H9 (cell line): ENCODE measurements around the gene DENND4A. TPM values are rescaled to one million over a fixed set of nuclear protein-coding genes. Genes with fewer than 3 reads are reported as not detected.

Experiments
- DNase-seq: peaks from one replicate; pipeline ENCODE4 v3.0.0-alpha.2; 2017
- H2AFZ ChIP-seq: one replicate; pipeline ENCODE4 v1.6.1; 2013; ENCODE audit warnings: mild to moderate bottlenecking, low read length, control low read depth, moderate library complexity
- H2AK5ac ChIP-seq: 2 replicates; pipeline ENCODE4 v1.6.1; 2013; ENCODE audit warnings: low read length, control low read depth, mixed read lengths; ENCODE audit not compliant: insufficient read length
- H2BK120ac ChIP-seq: one replicate; pipeline ENCODE4 v1.6.1; 2013; ENCODE audit warnings: low read depth, mild to moderate bottlenecking, low read length, control low read depth, inconsistent platforms; ENCODE audit not compliant: poor library complexity, severe bottlenecking
- H2BK12ac ChIP-seq: 2 replicates; pipeline ENCODE4 v1.6.1; 2013; ENCODE audit warnings: low read length, control low read depth, mixed read lengths, low read depth; ENCODE audit not compliant: insufficient read length
- H2BK15ac ChIP-seq: 2 replicates; pipeline ENCODE4 v1.6.1; 2013; ENCODE audit warnings: low read depth, low read length, control low read depth
- H2BK20ac ChIP-seq: one replicate; pipeline ENCODE4 v1.6.1; 2013; ENCODE audit warnings: low read depth, mild to moderate bottlenecking, low read length, control low read depth, inconsistent platforms; ENCODE audit not compliant: poor library complexity, severe bottlenecking
- H2BK5ac ChIP-seq: 2 replicates; pipeline ENCODE4 v1.6.1; 2013; ENCODE audit warnings: low read length, control low read depth, mixed read lengths; ENCODE audit not compliant: insufficient read length
- H3K14ac ChIP-seq: 2 replicates; pipeline ENCODE4 v1.6.1; 2013; ENCODE audit warnings: low read length, control low read depth; ENCODE audit not compliant: insufficient read depth
- H3K18ac ChIP-seq: 2 replicates; pipeline ENCODE4 v1.6.1; 2013; ENCODE audit warnings: low read depth, mild to moderate bottlenecking, mixed read lengths, low read length, control low read depth; ENCODE audit not compliant: insufficient read length
- H3K23ac ChIP-seq: 2 replicates; pipeline ENCODE4 v1.6.1; 2013; ENCODE audit warnings: low read length, control low read depth, mixed read lengths, low read depth; ENCODE audit not compliant: insufficient read length
- H3K23me2 ChIP-seq: 2 replicates; pipeline ENCODE4 v1.6.1; 2013; ENCODE audit warnings: low read depth, mild to moderate bottlenecking, mixed read lengths, low read length, control low read depth; ENCODE audit not compliant: insufficient read length, poor library complexity, severe bottlenecking
- H3K27ac ChIP-seq: 2 replicates; pipeline ENCODE4 v1.5.1; 2013; ENCODE audit warnings: low read length, control low read depth, mixed read lengths, low read depth; ENCODE audit not compliant: insufficient read length
- H3K27me3 ChIP-seq: 2 replicates; pipeline ENCODE4 v1.6.1; 2013; ENCODE audit warnings: low read length, control low read depth, inconsistent platforms; ENCODE audit not compliant: insufficient read depth
- H3K4ac ChIP-seq: 2 replicates; pipeline ENCODE4 v1.6.1; 2013; ENCODE audit warnings: low read depth, mild to moderate bottlenecking, control low read depth, inconsistent platforms, low read length, moderate library complexity
- H3K4me1 ChIP-seq: 2 replicates; pipeline ENCODE4 v1.6.1; 2013; ENCODE audit warnings: low read length, control low read depth, inconsistent platforms; ENCODE audit not compliant: insufficient read depth
- H3K4me2 ChIP-seq: 2 replicates; pipeline ENCODE4 v1.6.1; 2013; ENCODE audit warnings: low read length, control low read depth, mixed read lengths; ENCODE audit not compliant: insufficient read length, insufficient read depth
- H3K56ac ChIP-seq: 2 replicates; pipeline ENCODE4 v1.6.1; 2013; ENCODE audit warnings: low read depth, mild to moderate bottlenecking, mixed read lengths, low read length, control low read depth; ENCODE audit not compliant: insufficient read length
- H3K79me1 ChIP-seq: 2 replicates; pipeline ENCODE4 v1.6.1; 2013; ENCODE audit warnings: low read depth, mild to moderate bottlenecking, moderate library complexity, low read length, control low read depth, inconsistent platforms; ENCODE audit not compliant: insufficient read depth, poor library complexity, severe bottlenecking
- H3K79me2 ChIP-seq: 2 replicates; pipeline ENCODE4 v1.6.1; 2013; ENCODE audit warnings: low read length, control low read depth, inconsistent platforms; ENCODE audit not compliant: insufficient read depth
- H3K9ac ChIP-seq: 2 replicates; pipeline ENCODE4 v1.6.1; 2013; ENCODE audit warnings: low read length, control low read depth, mixed read lengths; ENCODE audit not compliant: insufficient read length; ENCODE audit errors: extremely low read depth
- H3K9me3 ChIP-seq: one replicate; pipeline ENCODE4 v1.6.1; 2013; ENCODE audit warnings: low read depth, low read length, inconsistent platforms; ENCODE audit not compliant: control insufficient read depth
- H3T11ph ChIP-seq: one replicate; pipeline ENCODE4 v1.6.1; 2013; ENCODE audit warnings: mild to moderate bottlenecking, low read length, control low read depth, inconsistent platforms
- H4K20me1 ChIP-seq: one replicate; pipeline ENCODE4 v1.6.1; 2013; ENCODE audit not compliant: control insufficient read depth, insufficient read length, insufficient read depth
- H4K5ac ChIP-seq: 2 replicates; pipeline ENCODE4 v1.6.1; 2013; ENCODE audit warnings: low read depth, mild to moderate bottlenecking, mixed read lengths, low read length, control low read depth; ENCODE audit not compliant: insufficient read length
- H4K8ac ChIP-seq: replicated peaks from 2 replicates; pipeline ENCODE4 v1.6.1; 2013; ENCODE audit warnings: low read length, control low read depth, mixed read lengths, low read depth; ENCODE audit not compliant: insufficient read length
- H4K91ac ChIP-seq: 2 replicates; pipeline ENCODE4 v1.6.1; 2013; ENCODE audit warnings: low read depth, mild to moderate bottlenecking, moderate library complexity, mixed read lengths, low read length, control low read depth; ENCODE audit not compliant: insufficient read length
- H3K27ac Mint-ChIP-seq, 3 experiments: 2 replicates in 2 of 3; 3 replicates in 1 of 3; pipeline ENCODE4 v1.8.0; 2020 to 2021; ENCODE audit warnings: mixed read lengths in 3 of 3, mild to moderate bottlenecking in 1 of 3, moderate library complexity in 1 of 3
- H3K27me3 Mint-ChIP-seq: 2 replicates; pipeline ENCODE4 v1.8.0; 2021; ENCODE audit warnings: low read depth, mild to moderate bottlenecking, moderate library complexity, mixed read lengths
- H3K36me3 Mint-ChIP-seq, 3 experiments: 2 replicates in 2 of 3; 3 replicates in 1 of 3; pipeline ENCODE4 v1.8.0; 2020 to 2021; ENCODE audit warnings: low read depth in 3 of 3, mixed read lengths in 3 of 3; ENCODE audit not compliant: insufficient read depth in 1 of 3
- H3K4me1 Mint-ChIP-seq, 2 experiments: 2 replicates each; pipeline ENCODE4 v1.8.0; 2020; ENCODE audit warnings: mixed read lengths in 2 of 2
- H3K4me3 Mint-ChIP-seq, 2 experiments: 2 replicates in 1 of 2; 3 replicates in 1 of 2; pipeline ENCODE4 v1.8.0; 2020 to 2021; ENCODE audit warnings: mild to moderate bottlenecking in 2 of 2, mixed read lengths in 2 of 2, moderate library complexity in 1 of 2
- H3K9me3 Mint-ChIP-seq, 2 experiments: 2 replicates in 1 of 2; 3 replicates in 1 of 2; pipeline ENCODE4 v1.8.0; 2020; ENCODE audit warnings: mild to moderate bottlenecking in 2 of 2, mixed read lengths in 2 of 2, moderate library complexity in 1 of 2
- CTCF ChIP-seq: fragments of 200-600 bp; sonication (generic); conservative IDR thresholded peaks from 3 replicates; pipeline ENCODE4 v1.8.0; 2021; ENCODE audit warnings: antibody characterized with exemption, mild to moderate bottlenecking
- WGBS: extraction: QIAGEN DNeasy Blood & Tissue Kit; methylation state at CpG from one replicate; pipeline ENCODE4 v1.1.7; 2013; ENCODE audit warnings: missing lambda C conversion rate, low lambda C conversion rate, mixed read lengths; ENCODE audit not compliant: insufficient read length; ENCODE audit errors: extremely low coverage; 5-methylcytosine and 5-hydroxymethylcytosine counted together
- total RNA-seq: library from RNA; stranded (reverse); gene quantifications from 2 replicates; pipeline ENCODE4 v1.2.1, GENCODE V29; 2021

Gene DENND4A
- total RNA-seq, 1 experiment from 2014 or later = 4.7 TPM

GRCh38 chr15:65639509-65639908 lies 152.6 kb downstream of the DENND4A start:
- Mint-ChIP-seq H3K4me1 (peaks cover 7 to 11% of the 10 kb centered on the region in 2 experiments), H3K36me3 (no peaks in the 10 kb centered on the region), H3K9me3 (no peaks in the 10 kb centered on the region), H3K27me3 (no peaks in the 10 kb centered on the region), H3K27ac (no peak overlapping the region), H3K4me3 (no peak overlapping the region)
- DNase-seq = no peak
- no peak overlapping the region for H2BK15ac ChIP-seq
- no peak overlapping the region for H3K27ac ChIP-seq
- no peaks in the 10 kb centered on the region for H3K27me3 ChIP-seq
- no peak overlapping the region for H4K5ac ChIP-seq
- WGBS = no CpG with 5 or more reads among the region's 6 CpGs
- H2BK5ac ChIP-seq = no peak overlapping the region
- no peak overlapping the region for H2AFZ ChIP-seq
- H2BK120ac ChIP-seq = no peak overlapping the region
- H2BK20ac ChIP-seq = no peak overlapping the region
- H4K8ac ChIP-seq = no peak overlapping the region
- no peak overlapping the region for H3T11ph ChIP-seq
- no peak overlapping the region for H4K91ac ChIP-seq
- no peak overlapping the region for H3K56ac ChIP-seq
- H3K4me2 ChIP-seq = no peak overlapping the region
- no peak overlapping the region for H2BK12ac ChIP-seq
- no peaks in the 10 kb centered on the region for H4K20me1 ChIP-seq
- no peak overlapping the region for H3K9ac ChIP-seq
- H3K79me1 ChIP-seq = no peaks in the 10 kb centered on the region
- H3K9me3 ChIP-seq = no peaks in the 10 kb centered on the region
- TF ChIP-seq CTCF = no peak
- no peak overlapping the region for H3K4ac ChIP-seq
- no peaks in the 10 kb centered on the region for H3K4me1 ChIP-seq
- H3K23me2 ChIP-seq = no peaks in the 10 kb centered on the region
- H3K14ac ChIP-seq = no peak overlapping the region
- no peak overlapping the region for H3K18ac ChIP-seq
- no peaks in the 10 kb centered on the region for H3K79me2 ChIP-seq
- H3K23ac ChIP-seq = no peak overlapping the region
- no peak overlapping the region for H2AK5ac ChIP-seq
